CD4-positive, alpha-beta T cell treated with Interleukin-10 for 1 hour (primary cell): ENCODE data around the gene FBXL16.

Source experiments
- DNase-seq: peaks from one replicate; pipeline ENCODE4 v3.0.0-alpha.2; 2020

The FBXL16 gene

DNA sequence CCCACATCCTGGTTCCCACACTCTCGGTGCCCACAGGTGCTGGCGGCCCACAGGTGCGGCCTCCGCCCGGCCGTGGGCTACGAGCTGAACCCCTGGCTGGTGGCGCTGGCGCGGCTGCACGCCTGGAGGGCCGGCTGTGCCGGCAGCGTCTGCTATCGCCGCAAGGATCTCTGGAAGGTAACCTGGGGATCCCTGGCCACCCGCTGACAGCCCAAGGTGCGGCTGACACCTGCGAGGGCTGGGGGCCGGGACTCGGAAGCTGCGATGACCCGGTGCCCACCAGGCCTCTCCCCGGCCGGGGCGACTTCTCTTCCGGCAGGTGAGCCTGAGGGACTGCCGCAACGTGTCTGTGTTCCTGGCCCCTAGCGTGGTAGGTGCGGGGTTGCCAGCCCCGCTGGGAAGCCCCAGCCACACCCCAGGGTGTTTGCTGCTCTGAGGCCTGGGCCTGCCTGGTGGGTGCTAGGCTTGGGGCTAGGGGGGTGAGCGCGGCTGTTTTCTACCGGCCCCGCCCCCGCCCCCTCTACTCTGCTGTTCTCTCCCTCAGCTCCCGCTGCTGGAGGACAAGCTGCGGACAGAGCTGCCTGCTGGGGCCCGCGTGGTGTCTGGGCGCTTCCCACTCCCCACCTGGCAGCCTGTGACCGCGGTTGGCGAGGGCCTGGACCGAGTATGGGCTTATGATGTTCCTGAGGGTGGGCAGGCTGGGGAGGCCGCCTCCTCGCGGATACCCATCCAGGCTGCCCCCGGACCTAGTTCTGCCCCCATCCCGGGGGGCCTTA, 16.4 kb upstream of the FBXL16 start:
- no peak for DNase-seq

DNA sequence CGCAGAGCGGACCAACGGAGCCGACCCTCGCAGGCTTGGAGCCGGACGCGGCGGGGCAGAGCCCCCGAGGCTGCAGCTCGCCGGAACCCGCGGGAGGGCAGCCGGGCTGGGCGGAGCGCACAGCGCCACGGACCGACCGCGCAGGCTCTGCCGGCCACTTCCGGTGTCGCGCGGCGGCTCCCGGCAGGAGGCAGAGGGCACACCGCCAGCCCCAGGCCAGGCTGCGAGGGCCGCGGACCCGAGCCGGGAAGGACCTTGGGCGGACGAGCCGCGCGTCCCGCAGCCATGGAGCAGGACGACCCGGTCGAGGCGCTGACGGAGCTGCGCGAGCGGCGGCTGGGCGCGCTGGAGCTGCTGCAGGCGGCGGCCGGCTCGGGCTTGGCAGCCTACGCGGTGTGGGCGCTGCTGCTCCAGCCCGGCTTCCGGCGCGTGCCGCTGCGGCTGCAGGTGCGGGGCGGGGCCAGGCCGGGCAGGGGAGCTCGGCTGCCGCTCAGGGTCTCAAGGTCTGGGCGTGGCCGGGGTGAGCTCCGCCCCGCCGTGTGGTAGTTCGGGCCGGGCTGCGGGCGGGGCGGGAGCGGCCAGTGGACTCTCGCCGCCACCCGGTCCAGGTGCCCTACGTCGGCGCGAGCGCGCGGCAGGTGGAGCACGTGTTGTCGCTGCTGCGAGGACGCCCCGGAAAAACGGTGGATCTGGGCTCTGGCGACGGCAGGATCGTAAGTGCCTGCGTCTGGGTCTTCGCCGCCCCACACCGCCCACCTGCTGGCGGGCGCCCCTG, 15.6 kb upstream of the FBXL16 start, which contains the start of gene ANTKMT:
Gene ANTKMT, plus strand, starts transcription at position 157 of the 775 bp plus-strand sequence. Its CDS starts 129 bp downstream, at position 286.
- peak; percentile 82 for DNase-seq

DNA sequence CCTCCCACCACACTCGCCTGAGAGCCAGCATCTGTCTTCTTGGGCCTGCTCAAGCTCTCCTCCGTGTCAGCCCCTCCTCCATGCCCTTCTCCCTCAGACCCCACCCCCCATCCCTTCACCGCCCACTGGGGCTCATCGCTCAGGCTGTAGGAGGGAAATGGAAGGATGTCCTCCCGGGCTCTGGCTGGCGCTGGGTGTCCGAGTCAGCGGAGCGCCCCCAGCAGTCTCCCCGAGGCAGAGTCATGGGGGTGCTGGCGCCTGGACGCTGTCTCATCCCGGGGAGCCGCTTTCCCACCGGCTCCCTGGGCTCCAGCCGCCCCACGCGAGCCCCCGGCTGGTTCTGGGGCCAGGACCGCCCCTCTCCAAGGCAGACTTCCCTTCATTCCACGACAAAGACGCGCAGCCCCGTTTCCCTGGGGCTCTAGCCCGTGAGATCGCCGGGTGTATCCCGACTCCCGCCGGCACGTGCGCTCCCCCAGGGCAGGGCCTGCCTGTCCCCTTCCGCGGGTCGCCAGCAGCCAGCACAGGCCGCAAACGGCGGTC, 14.9 kb upstream of the FBXL16 start:
- no peak for DNase-seq

DNA sequence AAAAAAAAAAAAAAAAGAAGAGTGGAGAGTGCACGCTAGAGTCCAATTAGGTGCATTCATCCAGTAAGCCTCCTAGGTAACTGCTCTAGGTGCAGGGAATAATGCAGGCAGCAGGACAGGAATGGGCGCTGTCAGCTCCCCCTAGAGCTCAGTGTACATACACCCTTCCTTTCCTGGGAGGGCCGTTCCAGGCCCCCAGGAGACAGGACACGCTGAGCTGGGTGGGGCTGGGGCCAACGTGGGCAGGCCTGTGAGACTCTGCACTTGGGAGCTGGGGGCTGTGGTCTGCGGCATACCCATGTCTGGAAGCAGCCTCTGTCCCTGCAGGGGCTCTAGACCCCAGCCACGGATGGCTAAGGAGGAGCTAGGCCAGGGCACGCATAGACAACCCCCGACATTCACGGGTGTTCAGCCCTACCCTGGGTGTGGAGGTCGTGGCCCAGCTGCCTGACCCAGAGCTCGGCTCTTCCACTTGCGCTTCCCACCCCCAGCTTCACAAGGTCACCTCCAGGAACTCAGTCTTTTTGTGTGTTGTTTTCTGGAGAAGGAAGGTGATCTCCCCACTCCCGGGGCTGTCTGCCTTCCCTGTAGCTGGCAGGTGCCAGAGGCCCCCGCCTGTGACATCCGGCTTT, 14.3 kb upstream of the FBXL16 start:
- DNase-seq = no peak

DNA sequence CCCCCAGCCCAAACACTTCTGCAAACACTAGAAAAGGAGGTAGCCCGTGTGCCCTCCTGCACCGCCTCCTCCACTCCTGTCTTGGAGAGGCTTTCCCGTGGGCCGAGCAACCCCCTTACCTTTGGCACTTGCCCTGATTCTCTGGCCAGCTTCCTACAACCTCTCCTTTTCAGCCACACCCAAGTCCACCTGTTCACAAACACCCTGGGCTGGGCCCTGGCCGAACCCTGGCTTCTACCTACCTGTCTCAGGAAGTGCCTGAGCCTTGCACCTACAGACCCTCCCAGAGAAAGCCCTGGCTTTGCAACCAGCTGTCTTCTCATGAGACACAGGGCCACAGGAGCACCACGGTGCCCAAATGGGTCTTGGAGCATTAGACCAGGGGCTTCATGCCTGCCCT, 13.3 kb upstream of the FBXL16 start:
- no peak for DNase-seq

DNA sequence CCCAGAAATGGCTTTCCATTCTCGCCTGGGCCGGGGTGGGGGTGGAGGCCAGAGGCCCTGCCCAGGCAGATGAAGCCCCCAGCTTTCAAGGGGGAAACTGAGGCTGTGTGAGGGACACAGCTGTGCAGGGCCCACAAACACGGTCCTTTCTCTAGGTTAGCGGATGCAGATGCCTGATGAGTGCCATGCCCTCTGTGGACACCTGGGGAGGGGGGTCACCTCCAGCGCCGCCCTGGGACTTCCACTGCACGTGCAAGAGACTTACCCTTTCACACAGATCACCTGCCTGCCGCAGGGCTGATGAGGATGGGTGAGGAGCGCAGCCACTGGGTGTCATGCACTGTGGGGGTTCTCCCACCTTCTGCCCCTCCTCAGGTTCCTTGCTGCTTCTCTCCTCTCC, 12.8 kb upstream of the FBXL16 start:
- DNase-seq = no peak

DNA sequence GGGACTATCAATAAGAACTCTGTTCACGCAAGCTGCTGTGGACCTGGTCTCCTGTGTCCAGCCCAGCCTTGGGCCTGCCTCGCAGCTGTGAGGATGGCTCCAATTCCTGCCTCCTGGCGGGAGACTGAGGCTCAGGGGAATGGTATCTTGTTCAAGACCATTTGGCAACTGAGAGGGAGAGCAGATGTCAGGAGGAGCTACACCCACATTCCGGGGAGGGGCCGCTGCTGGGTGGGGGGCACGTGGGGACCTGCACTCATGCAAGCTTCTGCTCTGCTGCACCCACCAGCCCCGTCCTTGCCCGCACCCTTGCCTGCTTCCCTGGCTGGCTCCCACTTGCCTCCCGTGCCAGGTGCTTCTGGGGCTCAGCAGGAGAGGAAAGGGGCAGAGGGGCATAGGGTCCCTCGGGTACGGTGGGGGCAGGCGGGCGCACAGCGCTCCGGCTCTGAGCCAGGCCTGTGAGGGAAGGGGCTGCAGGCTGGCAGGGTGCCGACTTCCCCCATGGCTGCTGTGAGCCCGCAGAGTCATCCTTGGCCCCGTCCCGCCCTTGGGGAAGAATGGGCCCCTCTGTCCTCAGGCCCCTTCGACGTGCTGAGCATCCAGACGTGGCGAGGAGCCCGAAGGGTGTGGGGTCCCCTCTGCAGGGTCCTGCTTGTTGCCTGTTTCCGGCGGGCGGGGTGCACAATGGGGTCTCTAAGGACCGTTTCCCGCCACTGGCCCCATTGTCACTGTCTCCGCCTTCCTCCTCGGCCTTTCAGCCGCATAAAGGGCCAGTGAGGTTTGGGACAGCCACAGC, 12.0 kb upstream of the FBXL16 start:
- DNase-seq = no peak

DNA sequence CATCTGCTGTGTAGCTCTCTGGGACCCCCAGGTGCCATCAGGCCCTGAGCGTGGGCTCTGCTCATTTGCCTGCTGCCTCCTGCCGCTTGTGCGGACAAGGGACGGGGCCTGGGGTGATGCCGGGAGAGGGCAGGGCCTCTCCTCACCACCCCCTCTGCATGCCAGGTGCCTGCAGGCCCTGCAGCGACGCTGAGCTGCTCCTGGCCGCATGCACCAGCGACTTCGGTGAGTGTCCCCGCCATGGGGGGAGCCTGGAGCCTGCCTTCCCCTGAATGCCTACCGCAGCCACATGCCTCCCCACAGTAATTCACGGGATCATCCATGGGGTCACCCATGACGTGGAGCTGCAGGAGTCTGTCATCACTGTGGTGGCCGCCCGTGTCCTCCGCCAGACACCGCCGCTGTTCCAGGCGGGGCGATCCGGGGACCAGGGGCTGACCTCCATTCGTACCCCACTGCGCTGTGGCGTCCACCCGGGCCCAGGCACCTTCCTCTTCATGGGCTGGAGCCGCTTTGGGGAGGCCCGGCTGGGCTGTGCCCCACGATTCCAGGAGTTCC, 11.2 kb upstream of the FBXL16 start:
- no peak for DNase-seq

DNA sequence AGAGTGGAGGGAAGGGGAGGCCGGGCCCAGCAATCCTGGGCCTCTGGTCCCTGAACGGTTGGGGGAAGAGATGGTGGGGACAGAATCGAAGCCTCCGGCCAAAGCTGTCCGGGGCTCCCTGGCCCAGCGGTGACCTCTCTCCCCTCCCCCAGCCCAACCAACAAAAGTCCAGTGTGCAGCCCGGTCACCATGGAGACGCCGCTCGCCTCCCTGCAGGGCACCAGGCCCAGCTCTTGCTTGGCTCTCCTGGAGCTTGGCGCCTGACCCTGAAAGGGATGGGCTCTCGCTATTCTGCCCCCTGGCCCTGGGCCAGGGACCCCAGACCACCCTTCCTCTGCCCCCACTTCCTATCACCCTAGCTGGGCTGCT, 10.6 kb upstream of the FBXL16 start:
- no peak for DNase-seq

DNA sequence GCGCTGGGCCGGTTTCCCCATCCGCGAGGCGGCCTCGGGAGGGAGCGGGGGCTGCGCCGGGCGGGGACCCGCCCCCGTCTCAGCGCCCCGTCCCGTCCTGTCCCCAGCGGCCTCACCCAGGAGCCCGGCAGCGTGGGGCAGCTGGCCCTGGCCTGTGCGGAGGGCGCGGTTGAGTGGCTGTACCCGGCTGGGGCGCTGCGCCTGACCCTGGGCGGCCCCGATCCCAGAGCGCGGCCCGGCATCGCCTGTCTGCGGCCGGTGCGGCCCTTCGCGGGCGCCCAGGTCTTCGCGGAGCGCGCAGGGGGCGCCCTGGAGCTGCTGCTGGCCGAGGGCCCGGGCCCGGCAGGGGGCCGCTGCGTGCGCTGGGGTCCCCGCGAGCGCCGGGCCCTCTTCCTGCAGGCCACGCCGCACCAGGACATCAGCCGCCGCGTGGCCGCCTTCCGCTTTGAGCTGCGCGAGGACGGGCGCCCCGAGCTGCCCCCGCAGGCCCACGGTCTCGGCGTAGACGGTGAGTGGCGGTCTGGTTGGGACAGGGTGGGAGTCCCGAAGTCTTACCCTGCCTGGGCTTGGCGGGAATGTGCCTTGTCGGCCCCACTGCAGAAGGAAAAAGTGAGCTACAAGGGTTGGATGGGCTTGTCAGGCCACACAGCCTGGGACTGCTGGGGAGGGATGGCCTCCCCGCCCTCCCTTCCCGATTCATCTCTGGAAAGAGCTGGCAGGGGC, 10.0 kb upstream of the FBXL16 start:
- DNase-seq = no peak

DNA sequence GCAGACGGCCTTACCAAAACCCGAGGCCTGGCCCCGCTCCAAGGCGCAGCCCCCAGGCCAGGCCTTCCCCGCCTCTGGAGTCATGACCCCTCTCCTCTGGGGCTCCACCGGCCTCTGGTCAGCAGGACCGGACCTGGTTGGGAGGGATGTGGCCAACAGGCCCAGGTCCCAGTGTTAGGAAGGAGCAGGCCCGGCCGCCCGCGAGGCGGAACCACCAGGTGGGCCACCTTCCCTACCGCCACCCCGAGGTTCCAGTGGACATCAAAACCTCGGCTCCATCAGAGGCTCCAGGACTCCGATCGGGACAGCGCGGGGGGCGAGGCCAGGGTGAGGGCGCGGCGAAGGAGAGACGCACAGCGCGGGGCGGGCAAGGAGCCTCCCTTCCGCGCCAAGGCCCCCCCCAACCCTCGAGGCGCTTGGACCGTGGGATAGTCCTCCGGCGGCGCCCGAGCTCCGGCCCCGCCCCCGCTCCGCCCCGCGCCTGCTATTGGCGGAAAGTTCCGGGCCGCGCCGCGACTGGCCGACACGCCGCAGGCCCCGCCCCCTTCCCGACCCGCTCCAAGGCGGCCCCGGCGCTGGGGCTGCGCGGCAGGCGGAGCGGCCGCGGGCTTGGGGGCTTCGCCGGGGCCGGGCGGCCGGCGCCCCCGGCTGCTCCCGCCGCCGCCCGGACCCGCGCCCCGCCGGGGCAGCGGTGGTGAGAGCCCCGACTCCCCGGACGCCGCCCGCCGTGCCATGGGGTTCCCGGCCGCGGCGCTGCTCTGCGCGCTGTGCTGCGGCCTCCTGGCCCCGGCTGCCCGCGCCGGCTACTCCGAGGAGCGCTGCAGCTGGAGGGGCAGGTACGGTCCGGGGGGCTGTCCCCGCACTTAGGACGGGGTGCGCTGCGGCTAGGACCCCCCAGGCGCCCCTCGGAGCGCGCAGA, 9.2 kb upstream of the FBXL16 start, which contains the start of gene METRN:
Gene METRN, plus strand, starts transcription at position 561 of the 919 bp plus-strand sequence. Its CDS starts 172 bp downstream, at position 733.
- DNase-seq = peak; percentile 90

DNA sequence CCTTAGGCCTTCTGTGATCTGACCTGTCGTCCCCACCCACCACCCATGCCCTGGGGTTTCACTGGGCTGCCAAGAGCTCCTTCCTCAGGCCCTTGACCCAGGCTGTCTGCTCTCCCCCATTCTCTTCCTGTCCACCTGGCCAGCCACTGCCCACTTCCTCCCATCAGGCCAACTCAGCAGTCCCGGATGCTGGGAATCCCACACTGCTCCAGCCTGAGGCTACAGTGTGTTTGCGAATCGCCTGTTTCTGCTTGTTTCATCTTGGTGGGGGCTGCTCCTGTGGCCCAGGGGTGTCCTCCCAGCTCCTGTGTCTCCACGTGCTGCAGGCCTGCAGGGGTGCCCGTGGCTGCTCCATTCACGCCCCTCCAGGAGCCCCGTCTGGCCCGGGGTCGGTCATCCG, 8.5 kb upstream of the FBXL16 start:
- no peak for DNase-seq

DNA sequence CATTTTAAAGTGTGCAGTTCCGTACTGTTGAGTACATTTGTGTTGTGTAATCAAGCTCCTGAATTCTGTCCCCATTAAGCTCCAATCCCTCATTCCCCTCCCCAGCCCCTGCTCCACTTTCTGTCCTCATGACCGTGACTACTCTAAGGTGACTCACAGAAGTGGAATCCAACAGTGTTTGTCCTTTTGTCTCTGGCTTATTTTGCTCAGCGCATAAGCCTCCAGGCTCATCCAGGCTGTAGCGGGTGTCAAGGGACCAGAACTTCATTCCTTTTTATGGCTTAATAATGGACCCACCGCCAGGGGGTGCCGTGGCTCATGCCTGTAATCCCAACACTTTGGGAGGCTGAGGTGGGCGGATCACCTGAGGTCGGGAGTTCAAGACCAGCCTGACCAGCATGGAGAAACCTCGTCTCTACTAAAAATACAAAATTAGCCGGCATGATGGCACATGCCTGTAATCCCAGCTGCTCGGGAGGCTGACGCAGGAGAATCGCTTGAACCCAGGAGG, 7.2 kb upstream of the FBXL16 start:
- peak; percentile 60 for DNase-seq

DNA sequence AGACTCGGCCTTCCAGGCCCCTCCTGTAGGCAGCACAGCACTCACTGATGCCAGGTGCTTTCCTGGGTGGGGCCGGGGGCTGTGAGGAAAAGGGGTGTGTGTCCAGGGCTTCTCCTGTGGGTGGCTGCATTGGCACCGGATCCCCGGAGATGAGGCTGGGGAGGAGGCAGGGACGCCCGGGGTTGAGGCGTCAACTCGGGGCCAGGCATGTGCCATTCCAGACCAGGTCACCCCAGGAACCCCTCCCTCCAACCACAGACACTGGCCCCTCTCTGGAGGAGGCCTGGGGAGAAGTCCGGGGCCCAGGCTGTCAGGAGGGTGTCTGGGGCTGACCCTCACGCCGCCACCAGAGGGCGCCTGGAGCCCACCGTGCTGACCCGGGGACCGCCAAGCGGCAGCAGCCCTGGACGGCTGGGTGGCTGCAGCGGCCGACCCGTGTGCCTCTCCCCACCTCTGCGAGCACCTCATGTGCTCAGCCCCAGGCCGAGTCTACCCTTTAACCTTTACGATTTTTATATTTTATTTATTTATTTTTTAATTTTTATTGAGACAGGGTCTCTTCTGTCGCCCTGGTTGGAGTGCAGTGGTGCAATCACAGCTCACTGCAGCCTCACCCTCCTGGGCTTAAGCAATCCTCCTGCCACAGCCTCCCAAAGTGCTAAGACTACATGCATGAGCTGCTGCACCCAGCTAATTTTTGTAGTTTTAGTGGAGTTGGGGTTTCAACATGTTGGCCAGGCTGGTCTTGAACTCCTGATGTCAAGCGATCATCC, 6.1 kb upstream of the FBXL16 start:
- DNase-seq = peak; percentile 81

DNA sequence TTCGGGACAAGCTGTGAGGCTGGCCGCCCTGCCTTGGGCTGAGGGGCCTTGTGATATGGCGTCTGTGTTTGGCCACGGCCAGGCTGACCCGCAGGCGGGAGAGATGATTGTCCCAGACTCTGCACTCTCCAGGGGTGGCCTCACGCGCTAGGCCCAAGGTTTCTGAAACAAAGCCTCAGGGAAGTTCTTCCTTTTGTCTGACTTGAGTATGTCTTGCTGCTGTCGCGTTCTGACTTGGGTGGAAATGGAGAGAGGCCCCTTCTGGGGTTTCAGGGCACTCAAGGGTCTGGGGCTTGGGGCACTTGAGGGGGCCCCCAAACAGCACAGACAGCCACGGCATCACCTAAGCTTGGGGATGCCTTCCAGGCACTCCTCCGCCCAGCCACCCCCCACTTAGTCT, 5.5 kb upstream of the FBXL16 start:
- DNase-seq = no peak

DNA sequence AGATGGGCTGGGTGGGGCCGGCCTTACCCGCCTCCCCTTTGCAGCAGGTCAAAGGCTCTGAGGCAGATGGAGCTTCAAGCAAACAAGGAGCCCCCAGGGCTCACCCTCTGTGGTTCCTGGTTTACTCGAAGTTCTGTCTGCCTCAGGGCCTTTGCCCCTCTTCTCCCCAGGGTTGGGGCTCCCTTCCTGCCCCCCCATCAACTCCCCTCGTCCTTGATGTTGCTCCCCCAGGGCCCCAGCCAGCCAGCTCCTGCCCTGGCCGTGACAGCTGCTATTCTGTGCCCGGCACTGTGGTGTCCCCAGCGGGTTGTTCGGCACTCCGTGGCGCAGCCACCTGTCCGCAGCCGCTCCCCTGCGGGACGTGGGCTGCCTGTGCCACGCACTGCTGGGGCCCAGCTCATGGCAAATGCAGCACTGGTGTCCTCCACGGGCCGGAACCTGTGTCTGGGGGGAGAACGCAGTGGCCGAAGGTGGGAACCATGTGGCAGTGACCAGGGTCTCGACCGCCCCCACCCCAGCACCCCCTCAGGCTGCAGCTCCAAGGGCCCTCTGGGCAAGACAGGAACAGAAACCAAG, 5.0 kb upstream of the FBXL16 start:
- DNase-seq = no peak

DNA sequence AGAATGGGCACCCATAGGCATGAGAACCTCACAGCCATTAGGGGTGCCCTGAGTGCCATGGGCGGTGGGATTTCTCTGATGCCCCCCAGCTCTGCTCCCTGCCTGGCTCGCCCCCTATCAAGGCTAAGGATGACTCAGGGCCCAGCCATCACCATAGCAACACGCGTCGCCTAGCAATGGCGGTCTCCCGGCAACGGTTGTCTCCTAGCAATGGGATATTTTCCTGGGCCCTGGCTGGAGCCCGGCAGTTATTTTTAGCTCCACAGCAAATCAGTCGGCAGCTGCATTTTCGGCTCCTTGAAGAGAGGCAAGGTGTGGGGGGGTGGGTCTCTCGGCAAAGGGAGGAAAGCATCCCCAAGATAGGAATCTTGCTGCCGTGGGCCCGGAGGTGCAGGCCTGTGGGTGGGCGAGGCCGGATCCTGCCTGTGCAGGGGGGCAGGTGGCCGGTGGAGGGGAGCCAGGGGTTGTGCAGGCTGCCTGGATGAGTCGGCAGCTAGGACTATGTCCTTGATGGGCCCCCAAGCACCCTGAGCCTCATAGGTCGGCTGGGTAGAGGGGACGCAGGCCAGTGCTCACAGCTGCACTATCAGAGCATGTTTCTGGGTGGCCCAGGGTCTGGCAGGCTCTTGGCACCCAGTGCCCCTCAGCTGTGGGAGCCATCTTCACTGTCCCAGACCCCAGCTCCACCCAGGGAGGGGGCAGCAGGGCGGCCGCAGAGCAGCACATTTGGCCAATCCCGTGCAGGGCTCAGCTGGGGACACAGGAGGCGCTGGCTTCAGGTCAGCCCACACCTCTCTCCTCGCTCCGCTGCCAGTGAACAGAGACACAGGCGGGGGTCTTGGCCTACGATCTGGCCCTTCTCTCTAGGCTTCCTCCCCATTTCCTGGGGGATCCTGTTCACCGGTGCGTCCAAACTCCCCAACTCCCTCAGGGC, 4.2 kb upstream of the FBXL16 start:
- no peak for DNase-seq

DNA sequence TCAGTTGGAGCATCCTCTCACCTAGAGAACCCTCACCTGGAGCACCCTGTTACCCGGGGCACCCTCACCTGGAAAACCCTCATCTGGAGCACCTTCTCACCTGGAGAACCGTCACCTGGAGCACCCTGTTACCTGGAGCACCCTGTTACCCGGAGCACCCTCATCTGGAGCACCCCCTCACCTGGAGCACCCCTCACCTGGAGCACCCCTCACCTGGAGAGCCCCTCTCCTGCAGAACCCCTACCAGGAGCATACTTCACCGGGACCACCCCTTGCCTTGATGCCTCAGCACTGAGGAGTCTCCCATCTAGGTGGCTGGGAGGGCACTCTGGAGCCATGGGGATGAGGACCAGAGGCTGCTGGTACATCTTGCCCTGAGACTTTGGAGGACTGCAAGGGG, 3.4 kb upstream of the FBXL16 start:
- no peak for DNase-seq
